GM12873 (cell line): Measurements from ENCODE around the gene CATSPERD.

ENCODE experiments used
- CTCF ChIP-seq: IDR thresholded peaks from 2 replicates; pipeline ENCODE4 v1.5.1; 2012; ENCODE audit warnings: low read depth, mild to moderate bottlenecking, moderate library complexity, low read length, control low read depth; ENCODE audit not compliant: insufficient read depth; ENCODE audit errors: missing control alignments

Gene CATSPERD

GRCh38 chr19:5697890-5698634, 22.4 kb upstream of the CATSPERD start:
- no peak for TF ChIP-seq CTCF

DNA sequence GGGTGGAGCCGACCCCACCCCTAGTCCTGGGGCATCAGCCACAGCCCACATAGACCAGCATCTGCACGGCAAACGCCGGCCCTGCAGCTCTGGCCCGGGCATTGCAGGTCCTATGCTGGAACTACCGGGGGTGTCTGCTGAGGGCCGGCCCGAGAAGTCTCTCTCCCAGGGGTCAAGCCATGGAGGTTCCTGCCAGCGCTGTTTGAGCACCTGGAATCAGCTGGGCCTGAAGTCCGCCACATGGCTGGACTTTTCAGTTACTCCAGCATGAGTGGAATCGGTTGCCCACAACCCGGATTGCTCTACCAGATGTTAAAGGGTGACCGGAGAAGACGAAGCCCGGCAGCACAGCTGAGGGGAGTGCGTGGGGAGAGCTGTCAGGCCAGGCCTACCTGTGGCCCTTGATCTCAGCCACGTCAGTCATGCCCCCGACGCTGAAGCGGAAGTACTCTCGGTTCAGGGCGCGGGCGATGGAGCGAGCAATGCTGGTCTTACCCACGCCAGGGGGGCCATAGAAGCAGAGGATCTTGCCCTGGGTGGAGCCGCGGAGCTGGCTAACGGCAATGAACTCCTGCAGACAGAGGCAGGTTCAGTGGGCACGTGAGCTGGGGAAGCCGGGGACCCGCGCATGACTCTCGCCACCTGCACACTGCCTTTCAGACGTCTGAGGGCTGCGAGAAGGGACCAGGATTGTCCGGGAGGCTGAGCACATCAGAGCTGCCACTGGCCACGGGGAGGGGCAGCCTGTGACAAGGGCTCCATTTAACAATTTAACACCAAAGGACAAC, 21.6 kb upstream of the CATSPERD start:
- TF ChIP-seq CTCF = no peak

DNA sequence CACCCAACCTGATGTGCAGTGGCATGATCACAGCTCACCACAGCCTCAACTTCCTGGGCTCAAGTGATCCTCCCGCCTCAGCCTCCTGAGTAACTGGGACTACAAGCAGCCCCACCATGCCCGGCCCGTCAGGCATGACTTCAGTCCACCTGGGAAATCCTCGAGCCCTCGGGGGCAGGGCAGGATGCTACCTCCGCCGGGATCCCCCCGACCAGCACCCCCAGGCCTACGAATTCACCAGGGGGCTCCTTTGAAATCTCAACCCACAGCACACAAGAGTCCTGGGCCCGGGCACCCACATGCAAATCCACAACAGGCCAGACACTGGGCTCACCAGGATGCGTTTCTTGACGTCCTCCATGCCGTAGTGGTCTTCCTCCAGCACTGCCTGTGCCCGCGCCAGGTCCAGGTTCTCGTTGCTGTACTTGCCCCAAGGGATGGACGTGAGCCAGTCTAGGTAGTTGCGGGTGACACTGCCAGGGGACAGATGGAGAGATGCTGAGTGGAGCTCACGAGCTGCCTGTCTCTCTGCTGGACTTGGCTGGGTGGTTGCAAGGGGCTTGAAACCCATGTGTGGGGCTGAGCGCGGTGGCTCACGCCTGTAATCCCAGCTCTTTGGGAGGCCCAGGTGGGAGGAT, 19.9 kb upstream of the CATSPERD start:
- no peak for TF ChIP-seq CTCF

DNA sequence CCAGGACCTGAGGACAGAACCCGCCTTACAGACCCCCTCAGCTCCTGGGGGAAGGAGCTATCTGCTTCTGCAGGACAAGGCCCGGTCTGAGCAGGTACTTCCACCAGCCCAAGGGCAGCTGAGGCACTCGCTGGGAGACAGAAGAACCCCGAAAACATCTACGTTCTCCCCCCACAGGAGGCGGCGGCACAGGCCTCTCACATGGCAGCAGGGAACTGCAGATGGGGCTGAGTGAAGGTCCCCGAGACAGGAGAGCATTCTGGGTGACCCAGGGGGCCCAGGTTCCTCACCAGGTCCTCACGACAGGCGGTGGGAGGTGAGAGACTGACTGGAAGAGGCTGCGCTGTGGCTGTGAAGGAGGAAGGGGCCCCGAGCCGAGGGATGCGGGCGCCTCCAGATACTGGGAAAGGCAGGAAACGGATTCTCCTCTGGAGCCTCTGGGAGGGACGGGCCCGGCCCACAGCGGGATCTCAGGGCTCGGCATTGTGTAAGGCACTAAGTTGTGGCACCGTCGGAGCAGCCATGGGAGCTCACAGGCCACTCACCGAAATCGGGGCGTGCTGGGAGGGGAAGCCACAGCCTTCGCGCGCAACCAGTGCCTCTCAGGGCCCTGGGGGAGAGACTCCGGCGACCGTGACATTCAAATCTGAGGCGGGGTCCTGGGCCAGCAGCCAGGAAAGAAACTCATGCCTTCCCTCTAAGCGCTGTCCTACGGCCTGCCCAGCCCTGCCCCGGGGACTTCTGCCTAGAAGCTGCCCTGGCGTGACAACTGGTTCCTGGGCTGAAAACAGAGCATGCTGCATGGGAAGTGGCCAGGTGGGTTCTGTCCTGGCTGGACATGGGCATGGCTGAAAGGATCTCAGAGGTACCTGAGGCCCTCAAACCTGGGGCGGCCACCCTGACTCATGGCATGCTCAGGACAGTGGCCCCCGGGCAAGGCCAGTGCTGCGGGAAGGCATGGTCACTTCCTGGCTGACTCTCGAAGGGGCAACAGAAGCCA, 16.3 kb upstream of the CATSPERD start:
- TF ChIP-seq CTCF = no peak

DNA sequence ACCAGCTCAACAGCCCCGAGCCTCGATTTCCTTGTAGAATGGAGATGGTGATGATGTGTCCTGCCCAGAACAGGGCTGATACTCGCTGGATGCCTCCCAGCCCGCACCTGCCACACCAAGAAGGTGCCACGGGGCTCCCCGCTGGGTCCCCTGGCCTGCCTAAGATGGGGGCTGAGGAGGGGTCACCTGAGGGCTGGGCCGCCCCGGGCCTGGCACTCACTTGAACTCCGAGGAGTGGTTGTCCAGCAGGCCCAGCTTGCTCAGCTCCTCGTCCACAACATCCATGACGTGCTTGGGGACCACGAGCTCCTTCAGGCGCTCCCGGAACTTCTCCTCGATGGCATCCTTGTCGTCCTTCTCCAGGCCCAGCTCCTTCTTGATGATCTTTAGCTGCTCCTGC, 14.9 kb upstream of the CATSPERD start:
- no peak for TF ChIP-seq CTCF

DNA sequence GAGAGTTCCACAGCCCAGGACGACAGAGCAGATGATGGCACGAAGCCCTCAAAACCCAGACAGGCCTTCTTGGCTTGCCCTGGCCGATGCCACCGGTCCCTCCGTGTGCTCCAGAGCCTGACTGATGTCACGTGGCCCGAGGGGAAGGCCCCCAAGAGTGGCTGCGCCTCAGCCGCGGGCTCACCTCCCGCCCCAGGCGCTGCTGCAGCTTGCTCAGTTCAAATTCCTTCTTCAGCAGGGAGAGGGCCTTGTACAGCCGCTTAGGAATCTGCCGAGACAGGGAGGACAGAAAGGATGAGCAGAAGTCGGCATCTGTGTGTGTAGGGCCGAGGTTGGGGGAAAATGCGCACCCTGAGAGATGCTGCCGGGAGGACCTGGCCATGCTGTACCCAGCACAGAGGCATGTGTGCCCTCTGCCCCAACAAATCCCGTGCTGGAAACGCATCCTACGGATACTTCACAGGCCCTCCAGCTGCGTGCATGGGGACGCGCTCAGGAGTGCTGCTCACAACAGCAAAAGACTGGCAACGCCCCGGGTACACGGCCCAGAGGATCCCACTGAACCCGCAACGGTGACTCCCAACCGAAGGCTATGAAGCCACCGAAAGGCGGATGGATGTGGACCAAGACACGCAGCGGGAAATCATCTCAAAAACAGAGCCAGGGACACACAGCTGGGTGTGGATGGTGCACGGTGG, 13.4 kb upstream of the CATSPERD start:
- TF ChIP-seq CTCF = no peak
